Measurements from ENCODE around the gene PRPSAP2. TPM values are rescaled to one million over a fixed set of nuclear protein-coding genes. Genes with fewer than 3 reads are reported as not detected.

Gene PRPSAP2
- total and polyA plus RNA-seq, 2 donors (not counting 1 experiment from before 2014, with no cell fraction given), result 27.1 to 58.8 TPM

DNA sequence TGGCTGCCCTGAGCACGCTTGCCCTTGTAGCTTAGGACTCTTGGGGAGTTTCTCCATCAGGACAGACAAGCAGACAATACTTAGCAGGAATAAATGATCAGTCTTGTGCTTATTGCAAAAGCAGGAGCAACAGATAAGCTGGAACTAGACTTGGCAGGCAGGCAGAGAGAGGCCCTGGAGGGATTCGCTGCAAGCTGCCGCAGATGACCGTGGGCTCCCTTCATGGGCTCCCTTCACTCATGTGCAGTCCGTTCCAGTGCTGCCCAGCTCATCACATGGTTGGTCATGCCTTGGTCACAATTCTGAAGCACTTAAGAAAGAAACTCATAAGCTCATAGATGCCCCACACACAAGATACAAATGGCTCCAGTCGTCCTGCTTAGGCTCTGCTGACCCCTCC is 91.6 kb downstream of the PRPSAP2 start:
- DNase-seq, result no peak
- Histone ChIP-seq H2AFZ (ENCODE audit: insufficient read depth, low read depth, low read length, poor library complexity, severe bottlenecking) (no peak overlapping the region), H3K9me3 (ENCODE audit: control extremely low read depth in 1 of 3, control insufficient read depth in 2 of 3, insufficient read depth in 1 of 3, low read length in 2 of 3) (peaks cover 0 to 4% (median 0%) of the 10 kb centered on the region in 3 donors), H3K4me1 (ENCODE audit: control insufficient read depth in 2 of 2, insufficient read depth in 2 of 2, low read length in 2 of 2) (peaks cover 7 to 8% of the 10 kb centered on the region in 2 donors), H3K36me3 (replicated peaks in 1 of 2; ENCODE audit: control extremely low read depth in 1 of 2, control insufficient read depth in 1 of 2, extremely low read depth in 1 of 2, insufficient read depth in 2 of 2, low read length in 1 of 2) (no peaks in the 10 kb centered on the region), H3K27ac (ENCODE audit: low read length in 2 of 2) (no peak overlapping the region), H3K79me2 (ENCODE audit: control insufficient read depth, insufficient read depth, low read length) (no peaks in the 10 kb centered on the region), H3K27me3 (replicated peaks in 1 of 4; ENCODE audit: control extremely low read depth in 1 of 4, control insufficient read depth in 3 of 4, insufficient read depth in 4 of 4, low read length in 3 of 4) (peaks cover 0 to 16% (median 4%) of the 10 kb centered on the region in 4 experiments), H4K20me1 (ENCODE audit: control insufficient read depth, insufficient read depth, low read length, poor library complexity, severe bottlenecking) (no peaks in the 10 kb centered on the region), H3K9ac (ENCODE audit: low read length) (no peak overlapping the region), H3K4me3 (ENCODE audit: control extremely low read depth in 1 of 5, extremely low read depth in 1 of 5, insufficient read depth in 1 of 5, low read depth in 2 of 5, low read length in 4 of 5) (no peak overlapping the region), H3K4me2 (replicated peaks; ENCODE audit: low read depth, low read length, poor library complexity, severe bottlenecking) (no peak overlapping the region)
- no peak for TF ChIP-seq EZH2 (IDR thresholded peaks at IDR 0.05; ENCODE audit: borderline replicate concordance, insufficient read depth, low read depth, low read length, poor library complexity, severe bottlenecking)
- no peak for TF ChIP-seq CTCF (IDR thresholded peaks at IDR 0.05)
- ChIA-PET POLR2A (no interaction called here), CTCF (interaction anchor here (1.0 kb wide), 1 partner anchor 11 kb away, joined by 7 read pairs; no protein-coding TSS in a partner anchor)
- peaks cover 10% of the 10 kb centered on the region for H3K4me1 Mint-ChIP-seq
- no peak overlapping the region for H3K27ac Mint-ChIP-seq
- no peak overlapping the region for H3K4me3 Mint-ChIP-seq
- whole genome bisulfite sequencing (ENCODE audit: insufficient coverage), result 97% methylated on average over 5 of the region's 6 CpGs
- no peaks in the 10 kb centered on the region for H3K9me3 Mint-ChIP-seq (ENCODE audit: insufficient read depth)
- ATAC-seq (ENCODE audit: low read depth), result no peak
- peaks cover 41% of the 10 kb centered on the region for H3K27me3 Mint-ChIP-seq
- intact Hi-C loops (cut with micrococcal nuclease), result no loop called here

GRCh38 chr17:18950346-18950745 is 92.4 kb downstream of the PRPSAP2 start:
- ChIA-PET POLR2A (no interaction called here), CTCF (no interaction called here)
- Mint-ChIP-seq H3K27me3 (peaks cover 36% of the 10 kb centered on the region), H3K4me3 (no peak overlapping the region), H3K9me3 (ENCODE audit: insufficient read depth) (no peaks in the 10 kb centered on the region), H3K4me1 (peaks cover 4% of the 10 kb centered on the region), H3K27ac (no peak overlapping the region)
- 44% methylated on average over 2 of the region's 4 CpGs for WGBS (ENCODE audit: insufficient coverage)
- no peak overlapping the region for H2AFZ ChIP-seq (ENCODE audit: insufficient read depth, low read depth, low read length, poor library complexity, severe bottlenecking)
- intact Hi-C loops (cut with micrococcal nuclease), result no loop called here
- no peaks in the 10 kb centered on the region for H3K36me3 ChIP-seq (replicated peaks in 1 of 2; ENCODE audit: control extremely low read depth in 1 of 2, control insufficient read depth in 1 of 2, extremely low read depth in 1 of 2, insufficient read depth in 2 of 2, low read length in 1 of 2)
- TF ChIP-seq EZH2 (IDR thresholded peaks at IDR 0.05; ENCODE audit: borderline replicate concordance, insufficient read depth, low read depth, low read length, poor library complexity, severe bottlenecking) (no peak), CTCF (IDR thresholded peaks at IDR 0.05) (no peak)
- no peak for DNase-seq
- no peaks in the 10 kb centered on the region for H4K20me1 ChIP-seq (ENCODE audit: control insufficient read depth, insufficient read depth, low read length, poor library complexity, severe bottlenecking)
- H3K9me3 ChIP-seq (ENCODE audit: control extremely low read depth in 1 of 3, control insufficient read depth in 2 of 3, insufficient read depth in 1 of 3, low read length in 2 of 3), result peaks cover 0 to 6% (median 0%) of the 10 kb centered on the region in 3 donors
- H3K27me3 ChIP-seq (replicated peaks in 1 of 4; ENCODE audit: control extremely low read depth in 1 of 4, control insufficient read depth in 3 of 4, insufficient read depth in 4 of 4, low read length in 3 of 4), result peaks cover 0 to 16% (median 4%) of the 10 kb centered on the region in 4 experiments
- H3K4me3 ChIP-seq (ENCODE audit: control extremely low read depth in 1 of 5, extremely low read depth in 1 of 5, insufficient read depth in 1 of 5, low read depth in 2 of 5, low read length in 4 of 5), result no peak overlapping the region
- H3K4me1 ChIP-seq (ENCODE audit: control insufficient read depth in 2 of 2, insufficient read depth in 2 of 2, low read length in 2 of 2), result peaks cover under 1 to 1% of the 10 kb centered on the region in 2 donors
- no peak overlapping the region for H3K4me2 ChIP-seq (replicated peaks; ENCODE audit: low read depth, low read length, poor library complexity, severe bottlenecking)
- no peak overlapping the region for H3K9ac ChIP-seq (ENCODE audit: low read length)
- ATAC-seq (ENCODE audit: low read depth), result no peak
- H3K27ac ChIP-seq (ENCODE audit: low read length in 2 of 2), result no peak overlapping the region
- no peaks in the 10 kb centered on the region for H3K79me2 ChIP-seq (ENCODE audit: control insufficient read depth, insufficient read depth, low read length)

Data from B cell (primary cell).